ENCODE measurements around the gene ABCA4.

GRCh38 chr1:94096797-94097549 lies 24.0 kb downstream of the ABCA4 start:
- no peak for TF ChIP-seq POLR2A (IDR thresholded peaks at IDR 0.05; ENCODE audit: low read length)
- TF ChIP-seq GATA1 (IDR thresholded peaks at IDR 0.05; ENCODE audit: low read depth, low read length): no peak
